ENCODE measurements around the gene KIF26A.

DNA sequence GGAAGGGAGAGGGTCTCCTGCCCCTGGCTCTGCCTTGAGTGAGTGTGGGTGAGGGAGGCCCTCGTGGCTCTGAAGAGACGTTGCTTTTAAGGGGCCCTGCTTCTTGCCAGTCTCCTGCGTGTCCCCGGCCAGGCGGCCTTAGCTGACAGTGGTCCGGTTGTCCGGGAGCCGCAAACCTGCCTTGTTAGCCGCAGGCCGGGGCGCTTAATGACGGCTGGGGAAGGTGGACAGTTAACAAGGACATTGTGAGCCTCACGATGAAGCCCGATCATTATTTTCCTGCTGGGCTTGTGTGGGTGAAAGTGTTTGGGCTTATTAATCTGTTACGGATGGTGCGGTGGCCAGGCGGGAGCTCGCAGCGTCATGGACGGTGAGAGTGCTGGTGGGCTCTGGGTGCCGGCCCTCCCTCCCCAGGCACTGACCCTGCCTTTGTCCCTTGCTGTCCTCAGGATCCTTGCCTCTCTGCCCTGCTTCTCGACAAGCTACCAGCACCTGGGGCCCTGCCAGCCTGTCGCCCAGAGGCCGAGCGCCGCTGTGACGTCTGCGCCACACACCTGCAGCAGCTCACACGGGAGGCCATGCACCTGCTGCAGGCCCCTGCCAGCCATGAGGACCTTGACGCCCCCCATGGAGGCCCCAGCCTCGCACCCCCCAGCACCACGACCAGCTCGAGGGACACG, 13.3 kb downstream of the KIF26A start:
- TF ChIP-seq EZH2 (IDR thresholded peaks at IDR 0.05; ENCODE audit: borderline replicate concordance, insufficient read depth, low read depth, low read length, poor library complexity, severe bottlenecking) = no peak
- TF ChIP-seq, protein P1, sequence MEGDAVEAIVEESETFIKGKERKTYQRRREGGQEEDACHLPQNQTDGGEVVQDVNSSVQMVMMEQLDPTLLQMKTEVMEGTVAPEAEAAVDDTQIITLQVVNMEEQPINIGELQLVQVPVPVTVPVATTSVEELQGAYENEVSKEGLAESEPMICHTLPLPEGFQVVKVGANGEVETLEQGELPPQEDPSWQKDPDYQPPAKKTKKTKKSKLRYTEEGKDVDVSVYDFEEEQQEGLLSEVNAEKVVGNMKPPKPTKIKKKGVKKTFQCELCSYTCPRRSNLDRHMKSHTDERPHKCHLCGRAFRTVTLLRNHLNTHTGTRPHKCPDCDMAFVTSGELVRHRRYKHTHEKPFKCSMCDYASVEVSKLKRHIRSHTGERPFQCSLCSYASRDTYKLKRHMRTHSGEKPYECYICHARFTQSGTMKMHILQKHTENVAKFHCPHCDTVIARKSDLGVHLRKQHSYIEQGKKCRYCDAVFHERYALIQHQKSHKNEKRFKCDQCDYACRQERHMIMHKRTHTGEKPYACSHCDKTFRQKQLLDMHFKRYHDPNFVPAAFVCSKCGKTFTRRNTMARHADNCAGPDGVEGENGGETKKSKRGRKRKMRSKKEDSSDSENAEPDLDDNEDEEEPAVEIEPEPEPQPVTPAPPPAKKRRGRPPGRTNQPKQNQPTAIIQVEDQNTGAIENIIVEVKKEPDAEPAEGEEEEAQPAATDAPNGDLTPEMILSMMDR (IDR thresholded peaks at IDR 0.05) = no peak
